ENCODE results near the gene NR6A1. TPM values are rescaled to one million over a fixed set of nuclear protein-coding genes. Genes with fewer than 3 reads are reported as not detected.

The NR6A1 gene
- total and polyA plus RNA-seq, 2 of the 8 experiments (the other 6 are each of a cell fraction or from before 2014, with no cell fraction given), result 93.2 to 237 TPM

DNA sequence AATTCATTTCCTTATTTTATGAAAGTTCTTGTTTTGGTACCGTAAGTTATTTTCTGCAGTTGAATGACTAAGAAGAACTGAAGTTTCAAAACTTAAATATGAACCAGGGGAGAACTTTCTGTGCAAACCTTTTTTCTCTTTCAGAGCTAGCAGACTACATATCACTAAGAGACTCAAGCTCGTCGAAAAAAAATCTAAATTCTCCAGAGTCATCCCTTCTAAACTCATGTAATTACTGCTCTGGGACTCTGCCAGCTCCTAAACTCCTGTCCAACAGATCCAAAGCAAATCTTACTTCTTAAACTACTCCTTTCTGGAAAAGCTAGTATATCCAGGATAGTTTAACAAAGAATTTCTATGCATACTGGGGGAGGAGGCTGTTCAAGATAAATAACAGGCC lies 176.9 kb downstream of the NR6A1 start:
- Histone ChIP-seq H3K79me1 (ENCODE audit: low read depth, low read length) (peaks cover 2% of the 10 kb centered on the region), H3K14ac (ENCODE audit: insufficient read length) (no peak overlapping the region), H2BK12ac (ENCODE audit: low read depth, low read length) (no peak overlapping the region), H2BK15ac (ENCODE audit: low read length) (no peak overlapping the region), H3K56ac (replicated peaks; ENCODE audit: insufficient read length, low read depth, low read length) (peak overlapping the region; percentile 52), H3K27me3 (replicated peaks in 1 of 4; ENCODE audit: control insufficient read depth in 3 of 4, extremely low read depth in 1 of 4, insufficient read depth in 3 of 4, low read length in 3 of 4) (no peaks in the 10 kb centered on the region), H2BK120ac (replicated peaks; ENCODE audit: low read depth, low read length) (peak overlapping the region; percentile 97), H3K9me3 (ENCODE audit: insufficient read depth in 2 of 2, low read depth in 1 of 2, low read length in 1 of 2) (no peaks in the 10 kb centered on the region), H3K36me3 (ENCODE audit: control insufficient read depth in 2 of 4, insufficient read depth in 4 of 4, low read length in 3 of 4) (no peaks in the 10 kb centered on the region), H3K4me1 (replicated peaks in 1 of 4; ENCODE audit: control insufficient read depth in 3 of 4, insufficient read depth in 4 of 4, low read length in 3 of 4) (peaks cover 7 to 39% (median 29%) of the 10 kb centered on the region in 4 experiments), H4K8ac (ENCODE audit: extremely low read depth, insufficient read depth, low read length) (no peak overlapping the region), H3K9ac (replicated peaks in 1 of 4; ENCODE audit: extremely low read depth in 1 of 4, low read depth in 3 of 4, low read length in 3 of 4) (no peak overlapping the region), H3K27ac (ENCODE audit: low read depth, low read length) (peak overlapping the region; percentile 65), H2BK20ac (ENCODE audit: low read length) (0 out of 2 replicates have a peak overlapping the region, but pooled peaks have one; percentile 27), H3K4ac (replicated peaks; ENCODE audit: insufficient read length, low read depth, low read length) (no peak overlapping the region), H3K18ac (ENCODE audit: extremely low read depth, low read length) (peak overlapping the region; percentile 57; the same call in 1 of the 2 replicates), H3K79me2 (ENCODE audit: control insufficient read depth in 1 of 2, insufficient read depth in 2 of 2, low read length in 2 of 2) (peaks cover 0 to 73% of the 10 kb centered on the region in 2 experiments; a peak in 3 of 4 replicates), H2BK5ac (ENCODE audit: low read depth, low read length) (peak overlapping the region; percentile 68; the same call in 1 of the 2 replicates), H2AK5ac (ENCODE audit: low read depth, low read length) (no peak overlapping the region), H4K91ac (replicated peaks; ENCODE audit: insufficient read length, low read length) (no peak overlapping the region), H3K4me3 (ENCODE audit: extremely low read depth in 1 of 4, insufficient read depth in 2 of 4, low read depth in 3 of 4, low read length in 4 of 4) (peak overlapping the region in 3 of 4 experiments; percentile 3 to 55 (median 28); a peak in 5 of 8 replicates), H4K20me1 (replicated peaks in 1 of 2; ENCODE audit: control insufficient read depth in 1 of 2, insufficient read depth in 2 of 2, low read length in 2 of 2) (no peaks in the 10 kb centered on the region), H4K5ac (ENCODE audit: insufficient read length, low read depth, low read length) (peak overlapping the region; percentile 90), H2AFZ (ENCODE audit: low read length) (no peak overlapping the region), H3K23me2 (ENCODE audit: low read depth, low read length) (no peaks in the 10 kb centered on the region; the same call in 1 of the 2 replicates), H3K4me2 (ENCODE audit: insufficient read depth in 1 of 2, low read depth in 2 of 2, low read length in 2 of 2) (peak overlapping the region; percentile 75 to 77), H3K23ac (ENCODE audit: insufficient read length) (no peak overlapping the region)
- 20% methylated on average over 3 of the region's 3 CpGs; no CpG with 5 or more reads in 1 of the 2 experiments for WGBS, 2 experiments (ENCODE audit: extremely low coverage in 1 of 2, insufficient coverage in 1 of 2, insufficient read length in 1 of 2, insufficient replicate concordance in 2 of 2, low coverage in 1 of 2, low lambda C conversion rate in 2 of 2, missing lambda C conversion rate in 1 of 2)
- FAIRE-seq (no peak), DNase-seq (ENCODE audit: low read depth in 1 of 2, low spot score in 2 of 2) (no peak)
- ChIA-PET CTCF (ENCODE audit: partially characterized antibody) (interaction anchor here (0.7 to 7.7 kb wide), 14 partner anchors 8 to 178 kb away, joined by 3 to 88 read pairs (median 4); no protein-coding TSS in a partner anchor), POLR2A (ENCODE audit: partially characterized antibody) (interaction anchor here (0.6 to 2.4 kb wide), 23 partner anchors 8 to 568 kb away, joined by 3 to 11 read pairs (median 4); no protein-coding TSS in a partner anchor)
- TF ChIP-seq, protein P1, sequence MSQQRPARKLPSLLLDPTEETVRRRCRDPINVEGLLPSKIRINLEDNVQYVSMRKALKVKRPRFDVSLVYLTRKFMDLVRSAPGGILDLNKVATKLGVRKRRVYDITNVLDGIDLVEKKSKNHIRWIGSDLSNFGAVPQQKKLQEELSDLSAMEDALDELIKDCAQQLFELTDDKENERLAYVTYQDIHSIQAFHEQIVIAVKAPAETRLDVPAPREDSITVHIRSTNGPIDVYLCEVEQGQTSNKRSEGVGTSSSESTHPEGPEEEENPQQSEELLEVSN (IDR thresholded peaks at IDR 0.05), result no peak
- no peak for TF ChIP-seq SUZ12 (IDR thresholded peaks at IDR 0.05; ENCODE audit: low read length)
- TF ChIP-seq EZH2 (IDR thresholded peaks at IDR 0.05; ENCODE audit: low read depth, low read length, severe bottlenecking), result no peak
- TF ChIP-seq CTCF (IDR thresholded peaks at IDR 0.05; ENCODE audit: control extremely low read depth in 1 of 3, insufficient read depth in 1 of 3, low read depth in 1 of 3, low read length in 3 of 3), result no peak

All from H1 (cell line).